Measurements from ENCODE around the gene CHRNA4. TPM values are rescaled to one million over a fixed set of nuclear protein-coding genes. Genes with fewer than 3 reads are reported as not detected.
A peak's percentile ranks its signal among the peaks of the same experiment; 100 is the strongest.
"Not testable (repeated sequence)": the region's sequence is repeated elsewhere in the genome, so short reads cannot be mapped to it uniquely, and the experiment has no call there.

CHRNA4 gene
- total RNA-seq, 1 donor from 2014 or later, result 1.5 TPM

GRCh38 chr20:63309261-63310071 is 51.7 kb downstream of the CHRNA4 start:
- intact Hi-C loops (cut with DNase I), result loop anchor here (1.0 kb wide), 1 partner anchor 72 kb away; no protein-coding TSS in a partner anchor
- DNase-seq, result peak; percentile 65
- ATAC-seq (ENCODE audit: poor library complexity), result peak; percentile 61

DNA sequence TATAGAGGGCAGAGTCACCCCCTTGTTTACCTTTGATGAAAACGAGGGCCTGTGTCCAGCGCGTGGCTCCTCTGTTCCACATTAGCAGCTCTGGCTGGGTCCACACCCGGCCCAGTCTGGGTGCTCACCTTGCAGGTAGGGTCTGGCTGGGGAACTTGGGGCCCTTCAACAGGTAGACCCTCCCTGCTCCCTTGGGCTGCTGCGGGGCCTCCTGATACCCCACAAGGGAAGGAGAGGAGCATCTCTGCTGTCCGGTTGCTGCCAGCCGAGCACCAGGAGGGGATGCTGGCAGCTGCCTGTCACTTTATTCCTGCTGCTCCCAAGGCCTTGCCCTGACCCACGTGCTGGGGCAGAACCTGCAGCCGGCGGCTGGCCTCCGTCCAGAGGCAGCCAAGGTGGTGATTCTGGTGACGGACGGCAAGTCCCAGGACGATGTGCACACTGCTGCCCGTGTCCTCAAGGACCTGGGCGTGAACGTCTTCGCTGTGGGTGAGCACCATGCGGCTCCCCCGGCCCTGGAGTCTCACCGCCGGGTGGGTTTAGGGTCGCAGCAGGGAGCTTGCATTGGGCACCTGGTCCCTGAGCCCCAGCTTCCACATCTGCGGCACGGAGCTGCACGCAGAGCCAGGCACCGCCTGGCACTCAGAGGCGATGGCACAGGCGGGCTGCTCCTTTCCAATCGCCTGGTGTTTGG is 52.8 kb downstream of the CHRNA4 start:
- DNase-seq (no peak), ATAC-seq (ENCODE audit: poor library complexity) (no peak)
- intact Hi-C loops (cut with DNase I), result no loop called here

DNA sequence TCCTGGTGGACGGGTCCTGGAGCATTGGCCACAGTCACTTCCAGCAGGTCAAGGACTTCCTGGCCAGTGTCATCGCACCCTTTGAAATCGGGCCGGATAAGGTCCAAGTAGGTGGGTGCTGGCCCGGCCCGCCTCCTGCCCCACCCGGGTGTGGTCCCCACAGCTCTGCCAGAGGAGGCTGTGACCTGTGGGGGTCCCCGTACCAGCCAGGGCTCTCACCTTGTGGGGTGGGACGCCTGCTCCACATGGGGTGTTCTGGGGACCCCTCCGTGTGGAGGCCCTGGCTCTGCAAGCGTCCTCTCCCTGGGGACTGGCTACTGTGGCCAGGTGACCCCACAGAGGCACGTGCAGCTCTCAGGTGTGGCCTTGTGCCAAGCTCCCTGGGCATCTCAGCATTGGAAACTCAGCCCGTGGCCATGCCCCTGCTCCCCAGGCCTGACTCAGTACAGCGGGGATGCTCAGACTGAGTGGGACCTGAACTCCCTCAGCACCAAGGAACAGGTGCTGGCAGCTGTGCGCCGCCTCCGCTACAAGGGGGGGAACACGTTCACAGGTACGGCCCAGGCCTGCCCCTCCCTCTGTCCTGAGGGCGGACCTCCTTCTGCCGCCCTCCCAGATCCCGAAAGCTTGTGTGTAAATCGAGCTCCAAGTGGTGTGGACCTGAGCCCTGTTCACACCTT is 53.5 kb downstream of the CHRNA4 start:
- ATAC-seq (ENCODE audit: poor library complexity), result no peak
- intact Hi-C loops (cut with DNase I), result no loop called here
- DNase-seq, result no peak

DNA sequence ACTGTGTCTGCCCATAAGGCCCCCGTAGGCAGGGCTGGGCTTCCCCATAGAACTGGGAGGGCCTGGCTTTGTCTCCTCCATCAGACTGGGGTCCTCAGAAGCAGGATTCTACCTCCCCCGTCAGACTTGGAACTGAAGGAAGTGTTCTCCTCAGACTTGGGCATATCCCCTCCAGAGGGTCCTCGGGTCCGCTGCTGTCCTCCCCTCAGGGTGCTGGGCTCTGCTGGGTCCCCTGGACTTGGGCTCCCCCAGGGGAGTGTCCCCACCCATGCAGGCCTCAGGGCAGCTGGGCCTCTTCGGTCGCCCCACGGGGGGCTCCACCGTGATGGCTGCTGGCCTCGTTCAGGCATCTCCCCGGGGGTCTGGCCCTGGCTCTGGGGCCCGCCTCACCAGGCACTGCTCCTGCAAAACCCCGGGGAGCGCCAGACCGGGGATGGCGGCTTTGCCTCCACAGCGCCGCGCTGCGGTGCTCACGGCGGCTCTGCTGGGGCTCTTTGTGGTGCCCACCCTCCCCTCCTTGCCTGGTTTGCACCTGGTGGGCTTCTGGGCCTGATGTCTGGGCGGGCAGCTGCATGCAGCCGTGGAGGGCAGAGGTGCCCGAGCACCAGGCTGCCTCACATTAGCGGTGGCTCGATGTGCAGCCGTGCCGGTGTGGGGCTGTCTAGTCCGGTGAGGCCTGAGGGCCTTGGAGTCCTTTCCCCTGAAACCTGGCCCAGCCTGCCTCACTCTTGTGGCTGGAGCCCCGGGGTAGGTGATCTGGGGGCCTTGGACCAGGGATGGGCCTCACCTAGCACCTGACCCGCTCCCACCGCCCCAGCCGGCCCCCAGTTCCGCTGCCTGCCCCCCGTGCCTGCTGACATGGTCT is 54.2 kb downstream of the CHRNA4 start:
- no peak for DNase-seq
- no peak for ATAC-seq (ENCODE audit: poor library complexity)
- intact Hi-C loops (cut with DNase I), result no loop called here

- intact Hi-C loops (cut with DNase I); DNase-seq: not testable (repeated sequence)
Observed at GRCh38 chr20:63305933-63306672, 55.0 kb downstream of the CHRNA4 start.

DNA sequence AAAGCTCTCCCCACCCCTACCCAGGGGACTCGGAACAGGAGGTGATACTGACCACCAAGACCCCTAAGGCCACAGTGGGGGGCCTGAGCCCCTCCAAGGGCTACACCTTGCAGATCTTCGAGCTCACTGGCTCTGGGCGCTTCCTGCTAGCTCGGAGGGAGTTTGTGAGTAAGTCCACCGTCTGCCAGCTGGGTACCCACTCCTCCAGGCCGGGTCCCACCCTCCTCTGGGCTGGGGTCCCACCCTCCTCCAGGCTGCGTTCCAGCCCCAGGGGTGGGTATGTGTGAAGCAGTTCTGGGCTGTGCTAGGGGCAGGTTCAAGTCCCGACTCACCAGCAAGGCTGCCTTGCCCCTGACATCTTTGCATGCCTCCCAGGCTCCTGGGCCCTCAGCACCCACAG is 55.8 kb downstream of the CHRNA4 start:
- intact Hi-C loops (cut with DNase I), result no loop called here
- no peak for DNase-seq
- no peak for ATAC-seq (ENCODE audit: poor library complexity)

More at GRCh38 chr20:63305933-63306672, 55.0 kb downstream of the CHRNA4 start:
- not testable (repeated sequence) for ATAC-seq (ENCODE audit: poor library complexity)

- no peak for ATAC-seq (ENCODE audit: poor library complexity)
- intact Hi-C loops (cut with DNase I), result no loop called here
- DNase-seq, result no peak
Observed at GRCh38 chr20:63303095-63303666, 58.0 kb downstream of the CHRNA4 start.

DNA sequence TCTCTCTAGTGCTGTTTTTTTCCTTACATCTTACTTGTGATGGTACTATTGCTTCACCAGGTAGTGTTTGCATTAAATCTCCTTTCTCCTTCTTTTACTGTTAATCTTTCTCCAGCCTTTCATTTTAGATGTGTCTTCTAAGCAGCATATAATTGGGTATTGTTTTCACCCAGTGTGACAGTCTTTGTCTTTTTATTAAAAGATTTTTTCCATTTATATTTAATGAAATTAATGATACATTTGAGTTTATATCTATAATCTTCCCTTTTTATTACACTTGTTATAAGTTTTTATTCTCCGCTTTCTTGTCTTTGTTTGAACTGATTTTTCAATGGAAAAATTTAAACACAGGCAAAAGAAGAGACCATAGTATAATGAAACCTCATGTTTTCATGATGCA is 59.5 kb downstream of the CHRNA4 start:
- ATAC-seq (ENCODE audit: poor library complexity) (no peak), DNase-seq (no peak)
- intact Hi-C loops (cut with DNase I), result no loop called here

DNA sequence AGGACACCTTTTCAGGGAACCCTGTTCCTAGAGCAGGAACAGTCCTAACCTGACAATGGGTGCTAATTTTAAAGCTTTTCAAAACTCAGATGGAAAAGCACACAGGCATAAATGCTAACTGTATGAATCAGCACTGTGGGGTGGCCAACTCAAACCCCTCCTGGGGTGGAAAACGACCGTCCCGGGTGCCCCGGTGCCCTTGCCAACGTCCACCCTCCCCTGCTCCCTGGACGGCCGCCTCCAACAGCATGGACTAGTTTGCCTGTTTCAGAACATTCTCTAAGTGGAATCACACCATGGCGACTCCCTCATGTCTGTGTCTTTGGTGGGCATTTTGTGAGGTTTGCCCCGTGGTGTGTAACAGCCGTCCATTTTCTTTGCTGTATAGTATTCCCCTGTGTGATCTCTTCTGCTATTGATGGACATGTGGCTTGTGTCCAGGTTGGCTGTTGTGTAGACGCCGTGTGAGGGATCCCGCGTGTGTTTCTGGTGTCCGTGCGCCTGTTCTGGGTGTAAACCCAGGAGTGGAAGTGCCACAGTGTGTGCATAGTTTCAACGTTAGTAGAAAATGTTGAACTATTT is 62.3 kb downstream of the CHRNA4 start:
- ATAC-seq (ENCODE audit: poor library complexity), result no peak
- DNase-seq, result no peak
- intact Hi-C loops (cut with DNase I), result no loop called here

DNA sequence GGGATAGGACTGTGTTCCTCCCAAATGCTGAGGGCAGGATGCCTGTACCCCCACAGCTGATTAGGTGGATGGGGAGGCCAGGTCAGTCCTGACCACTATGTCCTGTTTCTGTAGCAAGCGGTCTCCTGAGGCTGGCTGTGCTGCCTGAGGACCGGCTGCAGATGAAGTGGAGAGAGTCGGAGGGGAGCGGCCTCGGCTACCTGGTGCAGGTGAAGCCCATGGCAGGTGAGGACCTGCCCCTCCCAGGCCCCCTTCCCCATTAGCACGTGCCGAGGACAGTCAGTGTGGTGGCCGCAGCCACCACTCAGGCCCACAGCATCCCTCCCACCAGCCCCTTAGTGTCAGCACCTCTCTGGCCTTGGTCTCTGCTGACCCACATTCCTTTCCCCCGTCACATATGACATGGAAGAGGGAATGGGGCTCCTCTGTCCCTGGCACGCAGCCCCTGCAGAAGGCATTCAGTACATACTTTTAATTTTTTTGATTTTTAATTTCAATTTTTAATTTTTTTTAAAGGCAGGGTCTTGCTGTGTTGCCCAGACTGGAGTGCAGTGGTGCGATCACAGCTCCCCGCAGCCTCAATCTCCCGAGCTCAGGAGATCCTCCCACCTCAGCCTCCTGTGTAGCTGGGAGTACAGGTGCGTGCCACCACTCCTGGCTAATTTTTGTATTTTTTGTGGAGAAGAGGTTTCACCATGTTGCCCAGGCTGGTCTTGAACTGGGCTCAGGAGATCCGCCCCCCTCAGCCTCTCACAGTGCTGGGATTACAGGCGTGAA is 63.2 kb downstream of the CHRNA4 start:
- ATAC-seq (ENCODE audit: poor library complexity) (no peak), DNase-seq (no peak)
- intact Hi-C loops (cut with DNase I), result no loop called here

DNA sequence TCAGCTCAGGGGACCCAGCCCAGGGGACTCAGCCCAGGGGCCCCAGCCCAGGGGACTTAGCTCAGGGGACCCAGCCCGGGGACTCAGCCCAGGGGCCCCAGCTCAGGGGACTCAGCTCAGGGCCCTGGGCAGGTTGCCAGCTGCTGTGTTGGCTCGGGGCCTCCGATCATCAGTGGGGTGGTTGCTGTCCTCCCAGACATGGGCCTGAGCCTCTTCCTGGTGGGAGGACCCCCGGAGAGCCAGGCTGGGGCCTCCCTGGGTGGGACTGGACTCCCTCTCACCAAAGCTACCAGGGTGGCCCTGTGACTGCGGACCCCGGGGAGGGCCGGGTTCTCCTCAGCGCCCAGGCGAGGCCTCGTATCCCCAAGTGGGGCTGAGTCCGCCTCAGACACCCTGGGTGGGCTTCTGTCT is 63.8 kb downstream of the CHRNA4 start:
- intact Hi-C loops (cut with DNase I), result no loop called here
- no peak for DNase-seq
- ATAC-seq (ENCODE audit: poor library complexity), result no peak

DNA sequence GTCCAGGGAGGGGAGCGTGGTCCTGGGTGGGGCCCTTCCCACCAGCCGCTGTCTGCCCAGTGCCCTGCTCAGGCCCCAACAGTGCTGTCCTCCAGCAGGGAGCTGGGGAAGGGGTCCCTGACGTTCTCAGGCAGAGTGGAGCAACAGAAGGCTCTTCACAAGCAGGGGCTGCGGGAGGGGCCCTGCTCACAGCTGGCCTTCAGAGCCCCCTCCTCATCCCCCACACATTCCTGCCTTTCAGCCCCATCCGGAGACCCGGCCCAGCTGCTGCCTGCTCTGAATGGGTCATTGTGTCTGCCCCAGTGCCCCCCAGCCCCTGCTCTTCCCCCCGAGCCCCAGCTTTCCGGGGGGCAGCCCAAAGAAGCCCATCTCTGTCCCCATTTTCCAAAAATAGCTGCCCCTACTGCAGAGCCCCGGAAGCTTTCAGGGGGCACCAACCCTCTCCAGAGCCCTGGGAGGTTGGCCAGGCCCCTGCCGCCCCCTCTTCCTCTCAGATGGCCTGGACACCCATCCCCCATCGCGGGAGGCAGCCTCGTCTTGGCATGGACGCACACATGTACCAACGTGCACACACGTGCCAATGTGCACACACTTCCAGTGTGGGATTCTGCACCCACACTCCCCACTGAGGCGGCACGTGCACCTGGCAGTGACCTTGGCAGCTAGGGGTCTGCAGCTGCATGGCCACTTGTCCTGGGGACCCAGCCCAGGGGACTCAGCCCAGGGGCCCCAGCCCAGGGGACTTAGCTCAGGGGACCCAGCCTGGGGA is 64.4 kb downstream of the CHRNA4 start:
- ATAC-seq (ENCODE audit: poor library complexity) (no peak), DNase-seq (no peak)
- intact Hi-C loops (cut with DNase I), result no loop called here

DNA sequence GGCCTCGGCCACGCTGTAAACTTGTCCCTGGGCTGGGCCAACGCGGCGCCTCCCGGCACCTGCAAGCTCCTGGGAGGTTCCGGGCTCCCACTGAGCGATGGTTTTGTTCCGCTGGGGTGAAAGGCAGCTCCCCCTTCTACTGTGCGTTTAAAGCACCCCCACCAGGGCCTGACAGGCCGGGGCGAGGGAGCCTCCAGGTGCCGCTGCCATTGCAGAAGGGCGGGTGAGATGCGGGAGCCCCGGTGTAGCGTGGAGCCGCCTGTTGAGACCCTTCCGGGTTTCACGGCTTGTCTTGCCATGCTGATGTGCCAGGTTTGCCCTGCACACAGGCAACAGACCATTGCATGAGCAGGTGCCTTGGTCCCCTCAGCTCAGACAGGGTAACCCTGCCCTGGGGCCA is 65.3 kb downstream of the CHRNA4 start:
- no peak for ATAC-seq (ENCODE audit: poor library complexity)
- DNase-seq, result no peak

DNA sequence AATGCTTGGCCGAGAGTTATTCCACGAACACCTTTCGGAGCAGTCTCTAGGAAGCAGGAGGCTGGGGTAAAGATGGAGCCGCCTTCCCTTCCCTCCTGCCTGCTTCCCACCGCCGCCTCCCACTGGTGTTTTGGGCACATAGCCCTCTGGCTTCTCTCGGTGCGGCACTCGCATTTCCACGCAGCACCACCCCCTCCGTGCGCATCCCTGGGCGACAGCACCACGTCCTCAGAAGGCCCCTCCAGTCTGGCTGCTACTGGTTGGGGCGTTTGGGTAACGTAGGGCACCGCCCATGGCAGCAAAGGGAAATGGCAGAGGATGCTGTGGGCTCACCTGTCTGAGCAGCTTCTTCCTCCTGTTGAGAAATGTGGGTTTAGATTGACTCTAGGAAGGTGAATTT is 65.7 kb downstream of the CHRNA4 start:
- no peak for ATAC-seq (ENCODE audit: poor library complexity)
- intact Hi-C loops (cut with DNase I), result no loop called here
- no peak for DNase-seq

More for the DNA sequence above, 65.3 kb downstream of the CHRNA4 start:
- intact Hi-C loops (cut with DNase I), result no loop called here

DNA sequence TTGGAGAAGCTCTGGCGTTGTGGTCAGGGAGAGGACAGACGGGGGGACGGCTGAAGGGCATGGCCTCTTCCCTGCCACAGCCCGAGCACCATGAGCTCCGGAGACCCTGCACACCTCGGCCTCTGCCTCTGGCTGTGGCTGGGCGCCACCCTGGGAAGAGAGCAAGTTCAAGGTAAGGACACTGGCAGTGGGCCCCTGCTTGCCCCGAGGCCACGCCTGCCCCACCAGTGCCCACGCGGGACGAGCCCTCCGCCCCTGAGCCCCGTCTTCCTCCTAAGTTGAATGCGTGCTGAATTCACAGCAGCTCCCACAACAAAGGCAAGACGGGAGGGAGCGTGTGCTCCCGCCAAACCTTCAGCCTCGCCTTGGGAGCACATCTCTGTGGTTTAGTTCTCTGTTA is 66.1 kb downstream of the CHRNA4 start:
- DNase-seq (no peak), ATAC-seq (ENCODE audit: poor library complexity) (no peak)
- intact Hi-C loops (cut with DNase I), result no loop called here

- ATAC-seq (ENCODE audit: poor library complexity) (no peak), DNase-seq (no peak)
- intact Hi-C loops (cut with DNase I), result no loop called here
Observed at GRCh38 chr20:63294536-63294900, 66.6 kb downstream of the CHRNA4 start.
